MG63 (cell line): ENCODE results near the gene ATP7A. TPM values are rescaled to one million over a fixed set of nuclear protein-coding genes. Genes with fewer than 3 reads are reported as not detected.
"Not testable (repeated sequence)": the region's sequence is repeated elsewhere in the genome, so short reads cannot be mapped to it uniquely, and the experiment has no call there.

ENCODE experiments used
- DNase-seq: peaks from one replicate; pipeline ENCODE4 v3.0.0-alpha.2; 2020
- H3K27me3 ChIP-seq: fragments of 250-450 bp; sonication (Bioruptor Pico); 2 replicates; pipeline ENCODE4 v1.5.1; 2020; ENCODE audit warnings: mild to moderate bottlenecking, moderate library complexity
- H3K36me3 ChIP-seq: fragments of 250-450 bp; sonication (Bioruptor Pico); 2 replicates; pipeline ENCODE4 v1.5.1; 2020; ENCODE audit warnings: mild to moderate bottlenecking, moderate library complexity
- H3K4me3 ChIP-seq: fragments of 250-450 bp; sonication (Bioruptor Pico); 2 replicates; pipeline ENCODE4 v1.5.1; 2020; ENCODE audit warnings: mild to moderate bottlenecking, moderate library complexity
- H3K9me3 ChIP-seq: fragments of 250-450 bp; sonication (Bioruptor Pico); 2 replicates; pipeline ENCODE4 v1.5.1; 2020; ENCODE audit warnings: mild to moderate bottlenecking, moderate library complexity
- total RNA-seq: library from RNA; depleted of rRNA; stranded (reverse); fragments of >200 nt; shearing (Covaris generic); gene quantifications from 2 replicates; pipeline ENCODE4 v1.2.3, GENCODE V29; 2014; ENCODE audit warnings: low replicate concordance

ATP7A gene
- total RNA-seq, 1 experiment from 2014 or later, result 6.4 TPM

GRCh38 chrX:77975755-77976154 lies 65.3 kb downstream of the ATP7A start:
- DNase-seq, result peak; percentile 2
- Histone ChIP-seq H3K9me3 (no peaks in the 10 kb centered on the region), H3K4me3 (no peak overlapping the region), H3K27me3 (no peaks in the 10 kb centered on the region), H3K36me3 (no peaks in the 10 kb centered on the region)

GRCh38 chrX:77977095-77977494 lies 66.6 kb downstream of the ATP7A start:
- Histone ChIP-seq H3K36me3 (no peaks in the 10 kb centered on the region), H3K4me3 (no peak overlapping the region), H3K27me3 (no peaks in the 10 kb centered on the region), H3K9me3 (no peaks in the 10 kb centered on the region)
- no peak for DNase-seq

- no peak for DNase-seq
- Histone ChIP-seq H3K27me3 (no peaks in the 10 kb centered on the region), H3K9me3 (no peaks in the 10 kb centered on the region), H3K4me3 (no peak overlapping the region), H3K36me3 (no peaks in the 10 kb centered on the region)
These were observed 67.0 kb downstream of the ATP7A start for GRCh38 chrX:77977518-77977917.

GRCh38 chrX:77979870-77980269 lies 69.4 kb downstream of the ATP7A start:
- no peaks in the 10 kb centered on the region for H3K9me3 ChIP-seq
- H3K36me3 ChIP-seq, result no peaks in the 10 kb centered on the region
- H3K27me3 ChIP-seq, result no peaks in the 10 kb centered on the region
- DNase-seq, result no peak
- no peak overlapping the region for H3K4me3 ChIP-seq

- Histone ChIP-seq H3K27me3 (no peaks in the 10 kb centered on the region), H3K4me3 (no peak overlapping the region), H3K9me3 (no peaks in the 10 kb centered on the region), H3K36me3 (no peaks in the 10 kb centered on the region)
- DNase-seq, result no peak
These were observed 101.4 kb downstream of the ATP7A start for GRCh38 chrX:78011846-78012245.

GRCh38 chrX:78019586-78020483 lies 109.3 kb downstream of the ATP7A start:
- DNase-seq, result no peak
- Histone ChIP-seq H3K4me3 (no peak overlapping the region), H3K9me3 (no peaks in the 10 kb centered on the region), H3K36me3 (no peaks in the 10 kb centered on the region), H3K27me3 (no peaks in the 10 kb centered on the region)

- peak; percentile 3 for DNase-seq
- no peaks in the 10 kb centered on the region for H3K27me3 ChIP-seq
- no peaks in the 10 kb centered on the region for H3K36me3 ChIP-seq
- H3K9me3 ChIP-seq, result no peaks in the 10 kb centered on the region
- H3K4me3 ChIP-seq, result no peak overlapping the region
These were observed 114.0 kb downstream of the ATP7A start for GRCh38 chrX:78024349-78025059.

- no peak for DNase-seq
- Histone ChIP-seq H3K9me3 (no peaks in the 10 kb centered on the region), H3K36me3 (no peaks in the 10 kb centered on the region), H3K27me3 (no peaks in the 10 kb centered on the region), H3K4me3 (no peak overlapping the region)
These were observed 117.3 kb downstream of the ATP7A start for GRCh38 chrX:78027798-78028197.

GRCh38 chrX:78029663-78030062 lies 119.2 kb downstream of the ATP7A start:
- no peak for DNase-seq
- Histone ChIP-seq H3K9me3 (no peaks in the 10 kb centered on the region), H3K27me3 (no peaks in the 10 kb centered on the region), H3K4me3 (no peak overlapping the region), H3K36me3 (no peaks in the 10 kb centered on the region)

- no peaks in the 10 kb centered on the region for H3K27me3 ChIP-seq
- DNase-seq, result no peak
- no peak overlapping the region for H3K4me3 ChIP-seq
- H3K9me3 ChIP-seq, result no peaks in the 10 kb centered on the region
- no peaks in the 10 kb centered on the region for H3K36me3 ChIP-seq
These were observed 124.6 kb downstream of the ATP7A start for GRCh38 chrX:78035061-78035460.

- Histone ChIP-seq H3K27me3 (no peaks in the 10 kb centered on the region), H3K4me3 (no peak overlapping the region), H3K9me3 (no peaks in the 10 kb centered on the region), H3K36me3 (no peaks in the 10 kb centered on the region)
- DNase-seq, result no peak
These were observed 127.4 kb downstream of the ATP7A start for GRCh38 chrX:78037881-78038280.

- no peaks in the 10 kb centered on the region for H3K36me3 ChIP-seq
- H3K9me3 ChIP-seq, result no peaks in the 10 kb centered on the region
- DNase-seq, result no peak
- H3K27me3 ChIP-seq, result no peaks in the 10 kb centered on the region
- no peak overlapping the region for H3K4me3 ChIP-seq
These were observed 132.1 kb downstream of the ATP7A start for GRCh38 chrX:78042601-78043000.

GRCh38 chrX:78046362-78046761 lies 135.9 kb downstream of the ATP7A start:
- H3K9me3 ChIP-seq, result no peaks in the 10 kb centered on the region
- H3K27me3 ChIP-seq, result no peaks in the 10 kb centered on the region
- no peak overlapping the region for H3K4me3 ChIP-seq
- DNase-seq, result no peak
- no peaks in the 10 kb centered on the region for H3K36me3 ChIP-seq

GRCh38 chrX:78048052-78048451 lies 137.6 kb downstream of the ATP7A start:
- Histone ChIP-seq H3K27me3 (no peaks in the 10 kb centered on the region), H3K36me3 (no peaks in the 10 kb centered on the region), H3K9me3 (no peaks in the 10 kb centered on the region), H3K4me3 (no peak overlapping the region)
- no peak for DNase-seq

GRCh38 chrX:78063687-78064086 lies 153.2 kb downstream of the ATP7A start:
- Histone ChIP-seq H3K4me3 (no peak overlapping the region), H3K27me3 (no peaks in the 10 kb centered on the region), H3K36me3 (no peaks in the 10 kb centered on the region), H3K9me3 (no peaks in the 10 kb centered on the region)
- DNase-seq, result no peak

- DNase-seq, result no peak
- Histone ChIP-seq H3K4me3 (no peak overlapping the region), H3K9me3 (no peaks in the 10 kb centered on the region), H3K36me3 (no peaks in the 10 kb centered on the region), H3K27me3 (no peaks in the 10 kb centered on the region)
These were observed 153.7 kb downstream of the ATP7A start for GRCh38 chrX:78064152-78064551.

GRCh38 chrX:78064698-78065601 lies 154.5 kb downstream of the ATP7A start:
- not testable (repeated sequence) for H3K27me3 ChIP-seq, H3K9me3 ChIP-seq, DNase-seq, H3K4me3 ChIP-seq, H3K36me3 ChIP-seq
